GM18909 (cell line): ENCODE measurements around the gene TAS2R13.

ENCODE experiments used
- ATAC-seq: cut with Tn5 transposase; IDR thresholded peaks from one replicate; pipeline ENCODE4 v1.9.1; 2021; ENCODE audit warnings: mild to moderate bottlenecking; ENCODE audit not compliant: unreplicated experiment, poor library complexity

TAS2R13 gene

GRCh38 chr12:10884086-10884725 is 25.2 kb downstream of the TAS2R13 start, which contains the start of gene PRH1:
Gene PRH1, minus strand, starts transcription at chr12:10884255. Its CDS starts 38 bp downstream, at chr12:10884217.
- no peak for ATAC-seq

- ATAC-seq, result no peak
These were observed 36.0 kb downstream of the TAS2R13 start for GRCh38 chr12:10873378-10873777.

GRCh38 chr12:10867381-10867780 is 42.0 kb downstream of the TAS2R13 start:
- ATAC-seq, result no peak

- ATAC-seq, result no peak
These were observed 45.7 kb downstream of the TAS2R13 start for GRCh38 chr12:10863512-10864218.

GRCh38 chr12:10861366-10861765 is 48.0 kb downstream of the TAS2R13 start:
- no peak for ATAC-seq
